ENCODE results near the gene PTMA. TPM values are rescaled to one million over a fixed set of nuclear protein-coding genes. Genes with fewer than 3 reads are reported as not detected.

PTMA gene
- polyA plus RNA-seq, 1 donor from 2014 or later = 2,091 TPM

GRCh38 chr2:231662028-231662810 lies 46.1 kb upstream of the PTMA start:
- Histone ChIP-seq H3K27me3 (ENCODE audit: insufficient read depth, low read depth, low read length) (no peaks in the 10 kb centered on the region), H3K9me2 (ENCODE audit: insufficient read depth, low read length) (no peaks in the 10 kb centered on the region), H3K4me2 (ENCODE audit: low read length) (no peak overlapping the region), H3F3A (ENCODE audit: insufficient read depth, low read length, poor library complexity, severe bottlenecking) (no peaks in the 10 kb centered on the region), H2AFZ (ENCODE audit: low read depth, low read length) (no peak overlapping the region), H3K9ac (ENCODE audit: low read length) (no peak overlapping the region), H3K9me3 (ENCODE audit: low read length) (peaks cover 11% of the 10 kb centered on the region), H3K36me3 (ENCODE audit: insufficient read depth, low read length) (no peaks in the 10 kb centered on the region), H3K27ac (ENCODE audit: low read length) (no peak overlapping the region), H3K79me2 (replicated peaks; ENCODE audit: insufficient read depth, low read length) (no peaks in the 10 kb centered on the region), H3K4me3 (ENCODE audit: low read length) (peak overlapping the region; percentile 15), H4K20me1 (ENCODE audit: insufficient read depth) (no peaks in the 10 kb centered on the region)
- TF ChIP-seq POLR2AphosphoS5 (IDR thresholded peaks at IDR 0.05) (no peak), SMC3 (conservative IDR thresholded peaks at IDR 0.05; ENCODE audit: poor library complexity) (no peak), EZH2 (IDR thresholded peaks at IDR 0.05; ENCODE audit: borderline replicate concordance, insufficient read depth, low read length, poor library complexity, severe bottlenecking) (no peak), CTCF (IDR thresholded peaks at IDR 0.05; ENCODE audit: poor library complexity, severe bottlenecking) (no peak), TAF1 (IDR thresholded peaks at IDR 0.05; ENCODE audit: low read depth) (no peak), RAD21 (conservative IDR thresholded peaks at IDR 0.05) (no peak)

- Histone ChIP-seq H3K27ac (ENCODE audit: low read length) (no peak overlapping the region), H3K27me3 (ENCODE audit: insufficient read depth, low read depth, low read length) (no peaks in the 10 kb centered on the region), H3K4me2 (ENCODE audit: low read length) (no peak overlapping the region), H3K36me3 (ENCODE audit: insufficient read depth, low read length) (no peaks in the 10 kb centered on the region), H3K9ac (ENCODE audit: low read length) (no peak overlapping the region), H3K9me3 (ENCODE audit: low read length) (peaks cover 11% of the 10 kb centered on the region), H3K4me3 (ENCODE audit: low read length) (no peak overlapping the region), H3F3A (ENCODE audit: insufficient read depth, low read length, poor library complexity, severe bottlenecking) (no peaks in the 10 kb centered on the region), H3K9me2 (ENCODE audit: insufficient read depth, low read length) (no peaks in the 10 kb centered on the region), H3K79me2 (replicated peaks; ENCODE audit: insufficient read depth, low read length) (no peaks in the 10 kb centered on the region), H2AFZ (ENCODE audit: low read depth, low read length) (no peak overlapping the region), H4K20me1 (ENCODE audit: insufficient read depth) (no peaks in the 10 kb centered on the region)
- no peak for TF ChIP-seq CTCF (IDR thresholded peaks at IDR 0.05; ENCODE audit: poor library complexity, severe bottlenecking)
- TF ChIP-seq EP300 (conservative IDR thresholded peaks at IDR 0.05; ENCODE audit: poor library complexity, severe bottlenecking) = no peak
- no peak for TF ChIP-seq MXI1 (conservative IDR thresholded peaks at IDR 0.05; ENCODE audit: poor library complexity, severe bottlenecking)
- TF ChIP-seq EZH2 (IDR thresholded peaks at IDR 0.05; ENCODE audit: borderline replicate concordance, insufficient read depth, low read length, poor library complexity, severe bottlenecking) = no peak
- no peak for TF ChIP-seq POLR2AphosphoS5 (IDR thresholded peaks at IDR 0.05)
- no peak for TF ChIP-seq SMC3 (conservative IDR thresholded peaks at IDR 0.05; ENCODE audit: poor library complexity)
- no peak for TF ChIP-seq TAF1 (IDR thresholded peaks at IDR 0.05; ENCODE audit: low read depth)
- TF ChIP-seq RAD21 (conservative IDR thresholded peaks at IDR 0.05) = no peak
- TF ChIP-seq REST (IDR thresholded peaks at IDR 0.05; ENCODE audit: borderline replicate concordance) = no peak
Observed at GRCh38 chr2:231662811-231663457, 45.4 kb upstream of the PTMA start.

Measured in neural cell (in vitro differentiated cells).